Amygdala (tissue), 56 donors: ENCODE measurements around the gene PTPRK.
"Not testable (repeated sequence)": the region's sequence is repeated elsewhere in the genome, so short reads cannot be mapped to it uniquely, and the experiment has no call there.

Source experiments
- DNase-seq, 56 donors: peaks; one replicate each; lab custom pipeline; 2025; lab: John Stamatoyannopoulos, UW

PTPRK gene

GRCh38 chr6:127951172-127951917, 569.1 kb downstream of the PTPRK start:
- no peak for DNase-seq

GRCh38 chr6:127950566-127951145, 569.7 kb downstream of the PTPRK start:
- no peak for DNase-seq

- no peak for DNase-seq
Measured at GRCh38 chr6:127949251-127949650, 571.1 kb downstream of the PTPRK start.

DNA sequence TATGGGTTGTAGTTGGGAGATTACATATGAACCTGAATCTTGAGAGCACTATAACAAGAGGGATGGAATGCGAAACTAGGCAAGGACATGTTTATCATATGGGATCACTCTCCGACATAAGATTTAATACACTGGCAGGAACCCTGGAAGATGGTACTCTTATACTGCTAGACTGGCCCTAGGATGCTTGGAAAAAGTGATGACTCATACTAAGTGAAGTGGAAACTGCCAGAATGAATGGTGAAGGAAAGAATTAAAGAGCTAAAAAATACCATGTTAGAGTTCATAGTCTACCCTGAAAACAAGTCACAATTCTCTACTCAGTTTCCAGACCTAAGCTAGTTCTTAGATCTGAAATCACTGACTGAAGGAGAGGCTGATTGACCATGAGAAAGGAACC, 574.0 kb downstream of the PTPRK start:
- no peak for DNase-seq

DNA sequence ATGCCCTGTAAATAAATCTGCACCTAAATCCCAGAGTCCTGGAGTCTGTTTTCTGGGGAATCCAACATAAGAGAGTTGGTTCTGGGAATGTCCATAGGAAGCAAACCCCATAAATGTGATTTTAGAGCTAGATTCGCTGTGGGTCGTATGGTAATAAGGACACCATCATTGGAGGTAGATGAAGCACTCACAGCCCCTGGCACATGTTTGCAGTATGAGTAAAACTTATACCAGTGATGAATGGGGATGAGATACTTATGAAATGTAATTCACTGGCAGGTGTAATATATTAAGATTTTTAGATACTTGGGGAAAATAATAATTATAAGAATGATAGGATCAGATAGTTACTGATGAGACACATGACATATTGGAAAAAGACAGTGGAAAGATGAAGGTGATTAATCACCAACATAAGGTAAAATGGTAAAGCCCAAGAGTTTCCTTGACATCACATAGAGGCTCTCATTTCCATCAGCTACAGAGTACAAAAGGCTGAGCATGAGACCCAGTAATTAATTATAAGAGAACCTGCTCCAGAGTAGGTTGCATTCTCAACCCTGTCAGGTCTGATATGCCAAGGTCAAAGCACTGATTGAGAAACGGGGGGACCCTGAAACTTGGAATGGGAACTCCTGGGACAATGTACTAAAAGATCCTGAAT, 574.8 kb downstream of the PTPRK start:
- DNase-seq = no peak

GRCh38 chr6:127941228-127941627, 579.2 kb downstream of the PTPRK start:
- DNase-seq = no peak

DNA sequence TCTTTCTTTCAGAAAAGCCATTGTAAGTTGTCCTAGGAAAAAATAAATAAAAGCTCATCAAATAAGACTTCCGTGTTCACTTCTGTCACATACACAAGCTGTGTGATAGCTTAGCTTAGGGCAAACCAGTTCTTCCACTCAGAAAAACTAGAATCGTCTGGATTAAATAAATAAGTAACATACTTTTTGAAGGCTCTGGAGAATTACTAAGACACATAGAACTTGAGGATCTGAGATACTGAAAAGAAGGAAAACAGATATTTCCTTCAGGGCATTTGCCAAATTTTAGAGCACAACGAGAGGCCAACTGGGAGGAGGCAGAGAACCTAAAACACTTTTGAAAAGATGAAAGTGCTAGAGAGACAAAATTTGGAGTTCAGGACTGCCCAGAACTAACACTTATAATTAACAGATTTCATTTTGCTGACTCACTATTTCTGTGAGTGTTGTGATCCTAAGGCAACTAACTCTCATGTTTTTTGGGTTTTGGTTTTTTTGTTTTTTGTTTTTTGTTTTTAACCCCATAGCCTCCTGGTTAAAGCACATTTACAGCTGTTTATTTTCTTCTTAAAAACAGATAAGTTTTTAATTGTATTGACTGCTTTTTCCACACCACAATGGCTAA, 580.8 kb downstream of the PTPRK start:
- no peak for DNase-seq

DNA sequence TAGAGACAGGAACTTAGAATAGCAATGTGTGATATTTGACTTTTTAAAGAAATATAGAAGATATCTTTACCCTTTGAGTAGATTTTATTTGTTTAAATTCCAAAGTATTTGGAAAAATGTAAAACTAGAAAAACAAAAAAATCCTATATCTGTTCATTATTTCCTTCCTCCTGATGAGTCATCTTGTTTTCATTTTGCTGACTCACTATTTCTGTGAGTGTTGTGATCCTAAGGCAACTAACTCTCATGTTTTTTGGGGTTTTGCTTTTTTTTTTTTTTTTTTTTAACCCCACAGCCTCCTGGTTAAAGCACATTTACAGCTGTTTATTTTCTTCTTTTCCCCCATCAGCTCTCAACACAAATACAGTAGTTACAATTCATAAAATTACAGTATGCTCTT, 581.7 kb downstream of the PTPRK start:
- no peak for DNase-seq

- DNase-seq = no peak
Measured at GRCh38 chr6:127937747-127938146, 582.7 kb downstream of the PTPRK start.

DNA sequence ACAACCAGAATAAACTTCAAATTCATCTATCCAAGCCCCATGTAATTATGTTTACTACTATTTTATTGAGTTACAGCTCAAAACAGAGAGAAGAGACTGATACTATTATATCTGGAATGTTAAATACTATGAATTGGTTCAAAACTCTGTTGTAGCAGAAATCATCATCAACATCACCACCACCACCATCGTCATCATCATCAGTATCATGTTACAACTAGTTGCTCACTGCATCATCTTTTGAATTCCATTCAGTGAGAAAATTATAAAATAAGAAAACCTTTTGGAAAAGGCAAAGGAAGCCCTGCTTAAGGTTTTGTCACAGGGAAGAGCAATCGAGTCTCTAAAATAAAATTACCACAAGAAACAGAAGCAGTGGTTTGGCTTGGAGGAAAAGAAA, 583.3 kb downstream of the PTPRK start:
- no peak for DNase-seq

- no peak for DNase-seq
Measured at GRCh38 chr6:127934956-127935355, 585.4 kb downstream of the PTPRK start.

DNA sequence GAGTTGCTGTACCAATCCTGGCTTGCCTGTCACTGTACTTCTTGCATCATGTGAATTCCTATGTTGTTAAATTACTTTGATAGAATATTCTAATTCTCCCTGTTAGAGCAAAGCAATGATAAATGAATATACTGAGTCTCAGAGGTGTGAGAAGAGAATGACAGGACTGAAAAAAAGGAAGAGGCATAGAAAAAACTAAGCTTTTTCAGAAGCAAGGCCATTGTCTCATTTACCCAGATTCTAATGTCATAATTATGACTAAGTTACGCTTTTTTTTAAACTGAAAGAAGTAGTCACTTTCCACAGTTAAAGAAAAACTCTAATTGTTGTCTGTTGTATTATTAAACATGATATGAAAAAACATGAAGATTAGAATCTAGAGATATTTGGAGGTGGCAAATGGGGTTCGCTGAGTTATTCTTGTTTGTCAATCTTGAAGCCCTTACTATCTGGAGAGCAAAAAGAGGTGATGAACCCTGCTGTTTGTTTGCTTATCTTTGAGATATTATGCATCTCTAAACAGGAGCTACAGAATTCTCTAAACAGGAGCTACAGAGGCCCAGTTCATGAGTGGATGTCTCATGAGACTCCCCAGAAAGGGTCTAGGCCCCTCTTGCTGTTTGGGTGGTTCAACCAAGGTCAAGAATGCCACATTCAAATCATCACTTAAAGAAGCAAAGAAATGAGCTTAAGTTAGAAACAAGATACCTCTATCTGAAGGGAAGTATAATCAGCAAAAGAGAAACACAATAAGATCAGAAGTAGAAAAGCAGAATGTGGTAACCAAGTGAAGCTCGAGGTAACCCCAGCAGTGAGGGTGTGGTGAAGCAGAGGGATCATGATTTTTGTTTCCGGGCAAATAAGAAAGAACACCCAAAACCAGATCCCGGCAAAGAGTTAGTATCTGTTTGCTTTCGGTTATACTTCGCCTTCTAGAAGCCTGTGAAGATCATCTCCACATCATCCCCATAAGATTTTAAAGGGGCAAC, 586.3 kb downstream of the PTPRK start:
- no peak for DNase-seq

GRCh38 chr6:127933137-127933536, 587.3 kb downstream of the PTPRK start:
- no peak for DNase-seq

GRCh38 chr6:127932708-127933107, 587.7 kb downstream of the PTPRK start:
- DNase-seq = no peak

- not testable (repeated sequence) for DNase-seq
Measured at GRCh38 chr6:127926441-127926840, 594.0 kb downstream of the PTPRK start.

GRCh38 chr6:127924440-127924839, 596.0 kb downstream of the PTPRK start:
- no peak for DNase-seq

GRCh38 chr6:127924031-127924430, 596.4 kb downstream of the PTPRK start:
- no peak for DNase-seq

- no peak for DNase-seq
Measured at GRCh38 chr6:127923135-127923534, 597.3 kb downstream of the PTPRK start.

DNA sequence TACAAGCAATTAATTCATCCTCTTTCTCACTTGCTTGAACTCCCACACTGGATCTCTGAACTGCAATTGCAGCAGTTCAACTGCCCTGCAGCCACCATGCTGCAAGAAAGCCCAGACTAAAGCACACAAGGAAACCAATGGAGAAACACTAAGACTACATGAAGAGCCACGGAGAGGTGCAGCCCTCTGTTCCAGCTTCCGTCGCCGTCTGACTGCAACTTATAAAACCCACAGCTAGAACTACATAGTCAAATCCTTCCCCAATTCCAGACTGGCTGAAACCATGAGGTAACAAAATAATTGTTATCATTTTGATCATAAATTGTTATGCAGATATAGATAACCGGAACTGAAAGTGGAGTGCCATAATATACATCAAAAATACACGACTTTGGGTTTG, 598.4 kb downstream of the PTPRK start:
- no peak for DNase-seq

- peak in 3 of 56 donors; percentile 1 to 6 (median 1) for DNase-seq
Measured at GRCh38 chr6:127920804-127921203, 599.6 kb downstream of the PTPRK start.
